ENCODE data around the gene FOXP1.

The FOXP1 gene

DNA sequence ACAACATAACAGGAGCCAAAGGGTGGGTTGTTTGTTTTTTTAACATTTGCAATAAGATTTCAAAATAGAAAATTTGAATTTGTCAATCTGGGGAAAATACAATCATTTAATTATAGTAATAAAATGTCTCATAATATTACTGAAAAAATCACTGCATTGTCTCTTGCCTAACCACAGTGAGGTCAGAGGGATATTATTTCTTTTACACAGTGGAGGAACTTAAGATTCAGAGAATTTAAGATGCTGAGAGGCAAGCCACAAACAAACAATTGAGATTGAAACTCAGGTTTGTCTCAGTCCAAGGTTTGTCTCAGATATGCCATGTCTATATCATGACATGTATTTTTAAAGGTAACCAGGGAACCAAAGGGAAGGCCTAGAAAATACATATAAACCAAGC, 428.7 kb downstream of the FOXP1 start:
- TF ChIP-seq, protein P1, sequence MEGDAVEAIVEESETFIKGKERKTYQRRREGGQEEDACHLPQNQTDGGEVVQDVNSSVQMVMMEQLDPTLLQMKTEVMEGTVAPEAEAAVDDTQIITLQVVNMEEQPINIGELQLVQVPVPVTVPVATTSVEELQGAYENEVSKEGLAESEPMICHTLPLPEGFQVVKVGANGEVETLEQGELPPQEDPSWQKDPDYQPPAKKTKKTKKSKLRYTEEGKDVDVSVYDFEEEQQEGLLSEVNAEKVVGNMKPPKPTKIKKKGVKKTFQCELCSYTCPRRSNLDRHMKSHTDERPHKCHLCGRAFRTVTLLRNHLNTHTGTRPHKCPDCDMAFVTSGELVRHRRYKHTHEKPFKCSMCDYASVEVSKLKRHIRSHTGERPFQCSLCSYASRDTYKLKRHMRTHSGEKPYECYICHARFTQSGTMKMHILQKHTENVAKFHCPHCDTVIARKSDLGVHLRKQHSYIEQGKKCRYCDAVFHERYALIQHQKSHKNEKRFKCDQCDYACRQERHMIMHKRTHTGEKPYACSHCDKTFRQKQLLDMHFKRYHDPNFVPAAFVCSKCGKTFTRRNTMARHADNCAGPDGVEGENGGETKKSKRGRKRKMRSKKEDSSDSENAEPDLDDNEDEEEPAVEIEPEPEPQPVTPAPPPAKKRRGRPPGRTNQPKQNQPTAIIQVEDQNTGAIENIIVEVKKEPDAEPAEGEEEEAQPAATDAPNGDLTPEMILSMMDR (IDR thresholded peaks at IDR 0.05; ENCODE audit: insufficient read depth, low read length, poor library complexity, severe bottlenecking), result no peak
- no peaks in the 10 kb centered on the region; the same call in 1 of the 2 replicates for H3K27me3 ChIP-seq (replicated peaks; ENCODE audit: control insufficient read depth, insufficient read depth, low read length)
- DNase-seq (ENCODE audit: extremely low read depth, insufficient read length), result no peak
- no peak overlapping the region for H3K4me3 ChIP-seq (replicated peaks; ENCODE audit: low read depth, low read length)
- no peaks in the 10 kb centered on the region for H3K36me3 ChIP-seq (ENCODE audit: control insufficient read depth, insufficient read depth, low read length)

DNA sequence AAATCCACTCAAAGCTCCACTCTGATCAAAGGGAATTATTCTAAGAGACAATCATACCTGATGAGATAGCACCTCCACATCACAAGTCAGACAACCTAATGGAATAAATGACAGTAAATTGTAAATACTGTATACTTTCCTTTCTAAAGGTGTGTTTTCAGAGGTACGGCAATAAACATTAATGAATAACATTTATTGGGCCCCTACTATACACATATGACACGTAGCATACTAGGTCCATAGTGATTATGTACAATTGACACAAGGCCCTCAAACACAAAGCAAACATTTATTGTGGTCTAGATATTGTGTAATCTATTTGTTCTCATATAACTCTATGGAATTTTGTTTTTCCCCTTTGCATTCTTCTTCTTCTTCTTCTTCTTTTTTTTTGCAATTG, 429.8 kb downstream of the FOXP1 start:
- H3K4me3 ChIP-seq (replicated peaks; ENCODE audit: low read depth, low read length), result no peak overlapping the region
- no peaks in the 10 kb centered on the region for H3K36me3 ChIP-seq (ENCODE audit: control insufficient read depth, insufficient read depth, low read length)
- H3K27me3 ChIP-seq (replicated peaks; ENCODE audit: control insufficient read depth, insufficient read depth, low read length), result no peaks in the 10 kb centered on the region; the same call in 1 of the 2 replicates
- DNase-seq (ENCODE audit: extremely low read depth, insufficient read length), result no peak
- TF ChIP-seq, protein P1 (IDR thresholded peaks at IDR 0.05; ENCODE audit: insufficient read depth, low read length, poor library complexity, severe bottlenecking), result no peak

DNA sequence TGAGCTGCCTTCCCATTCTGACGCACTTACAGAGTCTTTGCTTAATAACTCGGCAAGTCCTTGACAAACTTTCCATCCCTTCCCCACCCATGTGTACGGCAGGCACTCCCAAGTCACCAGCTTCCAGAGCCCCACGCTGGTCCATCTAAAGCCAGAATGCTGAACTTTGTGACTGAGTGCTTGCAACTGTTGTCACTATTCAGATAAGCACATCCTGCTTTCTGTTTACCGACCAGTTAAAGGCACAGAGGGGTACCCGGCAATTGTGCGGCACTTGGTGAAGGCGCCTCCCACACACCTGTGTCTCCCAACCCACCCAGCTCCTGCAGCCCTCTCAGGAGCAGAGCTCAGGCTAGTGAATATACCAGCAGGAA, 430.6 kb downstream of the FOXP1 start:
- H3K27me3 ChIP-seq (replicated peaks; ENCODE audit: control insufficient read depth, insufficient read depth, low read length), result no peaks in the 10 kb centered on the region; the same call in 1 of the 2 replicates
- TF ChIP-seq, protein P1 (IDR thresholded peaks at IDR 0.05; ENCODE audit: insufficient read depth, low read length, poor library complexity, severe bottlenecking), result no peak
- no peaks in the 10 kb centered on the region for H3K36me3 ChIP-seq (ENCODE audit: control insufficient read depth, insufficient read depth, low read length)
- DNase-seq (ENCODE audit: extremely low read depth, insufficient read length), result no peak
- H3K4me3 ChIP-seq (replicated peaks; ENCODE audit: low read depth, low read length), result no peak overlapping the region

DNA sequence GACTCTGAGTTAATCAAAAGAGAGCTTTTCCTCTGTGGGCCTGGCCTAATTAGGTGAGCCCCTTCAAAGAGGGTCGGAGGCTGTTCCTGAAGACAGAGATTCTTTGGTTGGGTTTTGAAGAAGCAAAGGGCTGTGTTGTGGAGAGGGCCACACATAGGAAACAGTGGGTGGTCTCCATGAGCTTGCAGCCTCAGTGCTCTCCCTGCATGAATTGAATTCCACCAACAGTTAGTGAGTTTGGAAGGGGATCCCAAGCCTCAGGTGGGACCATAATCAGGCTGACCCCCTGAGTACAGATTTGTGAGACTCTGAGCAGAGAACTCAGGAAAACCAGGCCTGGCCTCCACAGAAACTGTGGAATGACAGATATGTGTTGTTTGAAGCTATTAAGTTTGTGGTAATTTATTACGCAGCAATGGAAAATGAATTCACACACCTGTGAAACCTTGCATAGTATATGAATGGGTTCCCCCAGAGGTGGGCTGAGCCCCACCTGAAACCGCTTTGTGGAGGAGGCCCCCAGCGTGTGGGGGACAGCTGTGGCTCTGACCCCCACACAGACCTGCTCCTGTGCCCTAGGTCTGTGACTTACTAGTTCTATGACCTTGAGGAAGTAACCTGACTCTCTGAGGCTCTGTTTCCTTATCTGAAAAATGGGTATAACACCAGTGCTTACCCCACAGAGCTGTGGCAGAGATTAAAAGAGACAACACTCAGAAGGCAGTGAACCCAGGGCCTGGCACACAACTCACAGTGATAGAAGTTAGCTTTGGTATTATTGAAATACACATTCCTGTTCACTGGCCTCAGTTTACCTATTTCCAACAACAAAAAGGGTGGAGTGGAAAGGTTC, 431.3 kb downstream of the FOXP1 start:
- H3K4me3 ChIP-seq (replicated peaks; ENCODE audit: low read depth, low read length), result no peak overlapping the region
- TF ChIP-seq, protein P1 (IDR thresholded peaks at IDR 0.05; ENCODE audit: insufficient read depth, low read length, poor library complexity, severe bottlenecking), result no peak
- H3K27me3 ChIP-seq (replicated peaks; ENCODE audit: control insufficient read depth, insufficient read depth, low read length), result no peaks in the 10 kb centered on the region; the same call in 1 of the 2 replicates
- H3K36me3 ChIP-seq (ENCODE audit: control insufficient read depth, insufficient read depth, low read length), result no peaks in the 10 kb centered on the region
- no peak for DNase-seq (ENCODE audit: extremely low read depth, insufficient read length)

DNA sequence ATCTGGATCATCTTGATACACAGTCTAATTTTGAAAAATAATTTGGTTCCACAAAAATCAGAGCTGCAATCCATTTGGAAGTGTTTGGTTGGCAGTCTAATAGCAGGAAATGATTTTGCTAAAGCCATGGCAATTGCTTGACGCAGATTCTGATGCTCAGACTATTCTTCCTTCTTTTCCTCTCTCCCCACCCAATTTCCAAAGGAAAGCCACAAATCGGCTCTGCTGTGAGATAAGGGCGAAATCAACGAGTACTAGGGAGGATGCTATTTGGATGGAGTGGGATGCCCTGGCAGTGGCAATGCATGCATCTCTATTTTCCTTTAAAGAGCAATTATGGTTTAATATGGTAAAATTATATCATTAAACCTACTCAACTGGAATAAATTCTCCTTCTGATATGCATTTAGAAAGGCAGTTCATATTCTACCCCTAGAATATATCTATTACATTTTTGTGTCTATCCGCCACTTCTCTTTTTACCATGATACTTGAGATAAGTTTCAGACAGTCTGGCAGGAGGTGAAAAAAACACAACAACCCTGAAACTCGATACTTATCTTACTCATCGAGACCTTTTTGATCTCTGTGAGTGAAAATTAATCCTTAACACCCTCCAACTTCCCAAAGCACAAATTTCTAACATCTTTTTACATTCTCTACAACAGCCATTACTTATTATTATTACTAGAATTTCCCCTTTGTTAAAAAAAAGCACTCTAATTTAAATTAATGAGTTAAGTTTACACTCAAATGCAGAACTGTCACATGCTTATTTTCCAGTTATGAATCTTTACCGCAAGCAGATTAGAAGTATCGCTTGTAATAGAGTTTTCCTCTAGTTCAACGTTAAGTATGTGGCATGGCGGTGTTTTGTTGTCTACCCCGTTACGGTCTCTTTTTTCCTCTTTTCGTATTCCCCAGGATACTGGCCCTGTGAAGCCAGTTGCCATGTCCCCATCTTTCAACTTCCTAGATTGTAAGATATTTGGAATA, 433.3 kb downstream of the FOXP1 start:
- H3K27me3 ChIP-seq (replicated peaks; ENCODE audit: control insufficient read depth, insufficient read depth, low read length), result no peaks in the 10 kb centered on the region; the same call in 1 of the 2 replicates
- H3K4me3 ChIP-seq (replicated peaks; ENCODE audit: low read depth, low read length), result no peak overlapping the region
- no peaks in the 10 kb centered on the region for H3K36me3 ChIP-seq (ENCODE audit: control insufficient read depth, insufficient read depth, low read length)
- TF ChIP-seq, protein P1 (IDR thresholded peaks at IDR 0.05; ENCODE audit: insufficient read depth, low read length, poor library complexity, severe bottlenecking), result no peak
- DNase-seq (ENCODE audit: extremely low read depth, insufficient read length), result no peak
